GDM1 (cell line): Measurements from ENCODE around the gene FGF19.

Source experiments
- DNase-seq: peaks from one replicate; lab custom pipeline; 2025; lab: John Stamatoyannopoulos, UW

The FGF19 gene

GRCh38 chr11:69654660-69655478, 49.0 kb downstream of the FGF19 start:
- no peak for DNase-seq

GRCh38 chr11:69654001-69654659, 49.7 kb downstream of the FGF19 start:
- DNase-seq: no peak

- no peak for DNase-seq
Measured at GRCh38 chr11:69653406-69653960, 50.3 kb downstream of the FGF19 start.

GRCh38 chr11:69652999-69653398, 50.8 kb downstream of the FGF19 start:
- DNase-seq: no peak

GRCh38 chr11:69651834-69652620, 51.8 kb downstream of the FGF19 start:
- DNase-seq: no peak

- DNase-seq: no peak
Measured at GRCh38 chr11:69650832-69651344, 52.9 kb downstream of the FGF19 start.

- no peak for DNase-seq
Measured at GRCh38 chr11:69650081-69650831, 53.6 kb downstream of the FGF19 start.

GRCh38 chr11:69649576-69649900, 54.3 kb downstream of the FGF19 start:
- no peak for DNase-seq

- no peak for DNase-seq
Measured at GRCh38 chr11:69648679-69649575, 54.9 kb downstream of the FGF19 start.
